ENCODE measurements around the gene FRYL.

DNA sequence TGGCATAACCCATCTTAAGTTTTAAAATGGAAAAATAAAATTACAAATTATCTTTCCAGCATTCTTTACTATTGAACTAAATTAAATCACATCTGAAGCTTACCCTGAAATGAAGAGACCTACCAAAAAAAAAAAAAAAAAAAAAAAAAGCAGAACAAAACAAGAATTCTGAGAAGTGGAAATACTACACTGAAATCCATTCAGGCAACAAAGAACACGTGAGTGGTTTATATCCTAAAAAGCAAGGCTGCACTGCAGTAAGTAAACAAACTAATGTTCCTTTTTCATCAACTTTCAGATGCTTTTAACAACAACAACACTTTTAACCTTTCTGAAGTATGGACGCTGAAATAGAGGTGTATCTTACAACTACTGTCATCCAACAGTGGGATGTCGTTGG lies 7.5 kb downstream of the FRYL start:
- TF ChIP-seq, protein P1, sequence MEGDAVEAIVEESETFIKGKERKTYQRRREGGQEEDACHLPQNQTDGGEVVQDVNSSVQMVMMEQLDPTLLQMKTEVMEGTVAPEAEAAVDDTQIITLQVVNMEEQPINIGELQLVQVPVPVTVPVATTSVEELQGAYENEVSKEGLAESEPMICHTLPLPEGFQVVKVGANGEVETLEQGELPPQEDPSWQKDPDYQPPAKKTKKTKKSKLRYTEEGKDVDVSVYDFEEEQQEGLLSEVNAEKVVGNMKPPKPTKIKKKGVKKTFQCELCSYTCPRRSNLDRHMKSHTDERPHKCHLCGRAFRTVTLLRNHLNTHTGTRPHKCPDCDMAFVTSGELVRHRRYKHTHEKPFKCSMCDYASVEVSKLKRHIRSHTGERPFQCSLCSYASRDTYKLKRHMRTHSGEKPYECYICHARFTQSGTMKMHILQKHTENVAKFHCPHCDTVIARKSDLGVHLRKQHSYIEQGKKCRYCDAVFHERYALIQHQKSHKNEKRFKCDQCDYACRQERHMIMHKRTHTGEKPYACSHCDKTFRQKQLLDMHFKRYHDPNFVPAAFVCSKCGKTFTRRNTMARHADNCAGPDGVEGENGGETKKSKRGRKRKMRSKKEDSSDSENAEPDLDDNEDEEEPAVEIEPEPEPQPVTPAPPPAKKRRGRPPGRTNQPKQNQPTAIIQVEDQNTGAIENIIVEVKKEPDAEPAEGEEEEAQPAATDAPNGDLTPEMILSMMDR (IDR thresholded peaks at IDR 0.05) = no peak
- TF ChIP-seq ZFX (IDR thresholded peaks at IDR 0.05; ENCODE audit: borderline replicate concordance) = no peak

Measured in 22Rv1 (cell line).